ENCODE measurements around the gene BRWD1. TPM values are rescaled to one million over a fixed set of nuclear protein-coding genes. Genes with fewer than 3 reads are reported as not detected.

The BRWD1 gene
- total and polyA plus RNA-seq, 3 donors from 2014 or later = 32.8 to 123 (median 102) TPM

GRCh38 chr21:39208624-39209333 lies 104.7 kb downstream of the BRWD1 start:
- intact Hi-C loops (cut with DNase I; ENCODE audit: low total_unique reads) = no loop called here
- no peak for TF ChIP-seq POLR2A (IDR thresholded peaks at IDR 0.05)
- TF ChIP-seq CTCF (IDR thresholded peaks at IDR 0.05) = no peak
- Histone ChIP-seq H3K27me3 (no peaks in the 10 kb centered on the region), H3K9me3 (no peaks in the 10 kb centered on the region), H3K27ac (no peak overlapping the region), H3K4me1 (no peaks in the 10 kb centered on the region), H3K36me3 (ENCODE audit: low read depth, missing control alignments) (no peaks in the 10 kb centered on the region), H3K4me3 (no peak overlapping the region)
- DNase-seq = no peak
- WGBS, 2 donors = 89% methylated on average over 6 of the region's 6 CpGs

GRCh38 chr21:39204134-39204533 lies 109.3 kb downstream of the BRWD1 start:
- H3K27ac ChIP-seq = no peak overlapping the region
- 94 to 100% methylated on average over 1 of the region's 1 CpG for WGBS, 2 donors
- no peak overlapping the region for H3K4me3 ChIP-seq
- H3K27me3 ChIP-seq = no peaks in the 10 kb centered on the region
- TF ChIP-seq POLR2A (IDR thresholded peaks at IDR 0.05) (no peak), CTCF (IDR thresholded peaks at IDR 0.05) (peak in 1 of 3 experiments; percentile 31)
- H3K36me3 ChIP-seq (ENCODE audit: low read depth, missing control alignments) = no peaks in the 10 kb centered on the region
- no peaks in the 10 kb centered on the region for H3K9me3 ChIP-seq
- intact Hi-C loops (cut with DNase I; ENCODE audit: low total_unique reads) = no loop called here
- no peaks in the 10 kb centered on the region for H3K4me1 ChIP-seq
- no peak for DNase-seq

- H3K36me3 ChIP-seq (ENCODE audit: low read depth, missing control alignments) = no peaks in the 10 kb centered on the region
- H3K4me1 ChIP-seq = no peaks in the 10 kb centered on the region
- no peak overlapping the region for H3K4me3 ChIP-seq
- no peaks in the 10 kb centered on the region for H3K27me3 ChIP-seq
- no peak overlapping the region for H3K27ac ChIP-seq
- H3K9me3 ChIP-seq = no peaks in the 10 kb centered on the region
- intact Hi-C loops (cut with DNase I; ENCODE audit: low total_unique reads) = no loop called here
- TF ChIP-seq CTCF (IDR thresholded peaks at IDR 0.05) = no peak
- TF ChIP-seq POLR2A (IDR thresholded peaks at IDR 0.05) = no peak
- WGBS, 2 donors = 84 to 94% methylated on average over 2 of the region's 2 CpGs
- DNase-seq = no peak
Measured at GRCh38 chr21:39198800-39199199, 114.6 kb downstream of the BRWD1 start.

GRCh38 chr21:39197448-39198233 lies 115.8 kb downstream of the BRWD1 start:
- Histone ChIP-seq H3K27me3 (no peaks in the 10 kb centered on the region), H3K36me3 (ENCODE audit: low read depth, missing control alignments) (no peaks in the 10 kb centered on the region), H3K27ac (no peak overlapping the region), H3K9me3 (no peaks in the 10 kb centered on the region), H3K4me3 (no peak overlapping the region), H3K4me1 (no peaks in the 10 kb centered on the region)
- intact Hi-C loops (cut with DNase I; ENCODE audit: low total_unique reads) = no loop called here
- DNase-seq = no peak
- TF ChIP-seq CTCF (IDR thresholded peaks at IDR 0.05) = no peak
- TF ChIP-seq POLR2A (IDR thresholded peaks at IDR 0.05) = no peak
- WGBS, 2 donors = 84 to 86% methylated on average over 5 of the region's 5 CpGs
